DND-41 (cell line): ENCODE data around the gene ABCC4.

ENCODE experiments used
- ATAC-seq: fragments of 200-7000 bp; cut with Tn5 transposase; 3 replicates; pipeline ENCODE4 v1.9.1; 2021; ENCODE audit warnings: low read depth; ENCODE audit not compliant: insufficient read depth
- DNase-seq: peaks from one replicate; pipeline ENCODE4 v3.0.0-alpha.2; 2020
- H2AFZ ChIP-seq: 2 replicates; pipeline ENCODE4 v1.6.0; 2012; ENCODE audit warnings: low read depth, low read length
- H3K27ac ChIP-seq: 2 replicates; pipeline ENCODE4 v1.5.1; 2012; ENCODE audit warnings: low read length, inconsistent platforms
- H3K27me3 ChIP-seq: fragments of 200-600 bp; sonication (generic); 2 replicates; pipeline ENCODE4 v1.6.0; 2012; ENCODE audit warnings: low read length, mild to moderate bottlenecking, inconsistent platforms; ENCODE audit not compliant: insufficient read depth, poor library complexity
- H3K36me3 ChIP-seq: 2 replicates; pipeline ENCODE4 v1.5.1; 2012; ENCODE audit warnings: low read length, inconsistent platforms; ENCODE audit not compliant: insufficient read depth
- H3K4me1 ChIP-seq: 2 replicates; pipeline ENCODE4 v1.5.1; 2012; ENCODE audit warnings: mild to moderate bottlenecking, low read length; ENCODE audit not compliant: insufficient read depth
- H3K4me2 ChIP-seq: 2 replicates; pipeline ENCODE4 v1.6.0; 2012; ENCODE audit warnings: mild to moderate bottlenecking, moderate library complexity, low read length, inconsistent platforms; ENCODE audit not compliant: insufficient read depth
- H3K4me3 ChIP-seq, 2 experiments: fragments of 200-600 bp in 1 of 2; shearing (Covaris generic) in 1 of 2; 2 replicates each; pipeline ENCODE4 v1.5.1; 2012 to 2016; ENCODE audit warnings: inconsistent platforms in 2 of 2, low read length in 2 of 2, mild to moderate bottlenecking in 2 of 2, low read depth in 1 of 2, moderate library complexity in 1 of 2
- H3K79me2 ChIP-seq: 2 replicates; pipeline ENCODE4 v1.6.0; 2012; ENCODE audit warnings: low read length, inconsistent platforms; ENCODE audit not compliant: insufficient read depth
- H3K9ac ChIP-seq: 2 replicates; pipeline ENCODE4 v1.6.0; 2012; ENCODE audit warnings: low read depth, mild to moderate bottlenecking, inconsistent platforms, low read length, moderate library complexity
- H3K9me3 ChIP-seq: 2 replicates; pipeline ENCODE4 v1.5.1; 2012; ENCODE audit warnings: low read length, moderate library complexity, mild to moderate bottlenecking, inconsistent platforms; ENCODE audit not compliant: insufficient read depth, severe bottlenecking
- H4K20me1 ChIP-seq: 2 replicates; pipeline ENCODE4 v1.6.0; 2012; ENCODE audit warnings: low read length; ENCODE audit not compliant: insufficient read depth
- EZH2 ChIP-seq: IDR thresholded peaks from 3 replicates; pipeline ENCODE4 v1.6.1; 2012; ENCODE audit warnings: borderline replicate concordance, low read depth, mild to moderate bottlenecking, moderate library complexity, low read length, inconsistent platforms; ENCODE audit not compliant: severe bottlenecking
- TF ChIP-seq, protein P1 (sequence below): IDR thresholded peaks from 2 replicates; pipeline ENCODE4 v1.5.1; 2012; ENCODE audit warnings: borderline replicate concordance, low read length, moderate library complexity, mild to moderate bottlenecking; ENCODE audit not compliant: poor library complexity, severe bottlenecking; ENCODE audit errors: extremely low read depth

Gene ABCC4

DNA sequence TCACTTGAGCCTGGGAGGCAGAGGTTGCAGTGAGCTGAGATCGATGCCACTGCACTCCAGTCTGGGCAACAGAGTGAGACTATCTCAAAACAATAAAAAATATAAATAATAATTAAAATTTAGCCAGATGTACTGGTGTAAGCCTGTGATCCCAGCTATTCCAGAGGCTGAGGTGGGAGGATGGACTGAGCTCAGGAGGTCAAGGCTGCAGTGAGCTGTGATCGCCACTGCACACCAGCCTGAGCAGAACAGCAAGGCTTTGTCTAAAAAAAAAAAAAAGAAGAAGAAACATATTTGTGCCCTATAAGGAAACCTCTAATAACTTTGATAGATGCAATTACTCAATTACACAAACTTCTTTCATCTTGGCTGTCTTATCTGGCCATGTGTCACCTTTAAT lies 52.3 kb downstream of the ABCC4 start:
- H3K79me2 ChIP-seq, result no peaks in the 10 kb centered on the region
- ATAC-seq (no peak), DNase-seq (no peak)
- H3K27me3 ChIP-seq, result no peaks in the 10 kb centered on the region
- no peaks in the 10 kb centered on the region for H3K4me1 ChIP-seq
- TF ChIP-seq EZH2, result no peak
- no peaks in the 10 kb centered on the region for H4K20me1 ChIP-seq
- no peaks in the 10 kb centered on the region for H3K9me3 ChIP-seq
- H2AFZ ChIP-seq, result no peak overlapping the region
- no peak overlapping the region for H3K27ac ChIP-seq
- no peak overlapping the region for H3K9ac ChIP-seq
- H3K4me3 ChIP-seq, result no peak overlapping the region
- H3K36me3 ChIP-seq, result no peaks in the 10 kb centered on the region
- H3K4me2 ChIP-seq, result no peak overlapping the region

GRCh38 chr13:95247852-95248251 lies 53.4 kb downstream of the ABCC4 start:
- Histone ChIP-seq H3K4me1 (no peaks in the 10 kb centered on the region), H4K20me1 (no peaks in the 10 kb centered on the region), H3K9me3 (no peaks in the 10 kb centered on the region), H2AFZ (no peak overlapping the region), H3K9ac (no peak overlapping the region), H3K4me3 (no peak overlapping the region), H3K4me2 (no peak overlapping the region), H3K79me2 (no peaks in the 10 kb centered on the region), H3K27ac (no peak overlapping the region), H3K27me3 (no peaks in the 10 kb centered on the region), H3K36me3 (no peaks in the 10 kb centered on the region)
- TF ChIP-seq EZH2, result no peak
- TF ChIP-seq, protein P1, sequence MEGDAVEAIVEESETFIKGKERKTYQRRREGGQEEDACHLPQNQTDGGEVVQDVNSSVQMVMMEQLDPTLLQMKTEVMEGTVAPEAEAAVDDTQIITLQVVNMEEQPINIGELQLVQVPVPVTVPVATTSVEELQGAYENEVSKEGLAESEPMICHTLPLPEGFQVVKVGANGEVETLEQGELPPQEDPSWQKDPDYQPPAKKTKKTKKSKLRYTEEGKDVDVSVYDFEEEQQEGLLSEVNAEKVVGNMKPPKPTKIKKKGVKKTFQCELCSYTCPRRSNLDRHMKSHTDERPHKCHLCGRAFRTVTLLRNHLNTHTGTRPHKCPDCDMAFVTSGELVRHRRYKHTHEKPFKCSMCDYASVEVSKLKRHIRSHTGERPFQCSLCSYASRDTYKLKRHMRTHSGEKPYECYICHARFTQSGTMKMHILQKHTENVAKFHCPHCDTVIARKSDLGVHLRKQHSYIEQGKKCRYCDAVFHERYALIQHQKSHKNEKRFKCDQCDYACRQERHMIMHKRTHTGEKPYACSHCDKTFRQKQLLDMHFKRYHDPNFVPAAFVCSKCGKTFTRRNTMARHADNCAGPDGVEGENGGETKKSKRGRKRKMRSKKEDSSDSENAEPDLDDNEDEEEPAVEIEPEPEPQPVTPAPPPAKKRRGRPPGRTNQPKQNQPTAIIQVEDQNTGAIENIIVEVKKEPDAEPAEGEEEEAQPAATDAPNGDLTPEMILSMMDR, result no peak
- DNase-seq, result no peak
- ATAC-seq, result no peak

DNA sequence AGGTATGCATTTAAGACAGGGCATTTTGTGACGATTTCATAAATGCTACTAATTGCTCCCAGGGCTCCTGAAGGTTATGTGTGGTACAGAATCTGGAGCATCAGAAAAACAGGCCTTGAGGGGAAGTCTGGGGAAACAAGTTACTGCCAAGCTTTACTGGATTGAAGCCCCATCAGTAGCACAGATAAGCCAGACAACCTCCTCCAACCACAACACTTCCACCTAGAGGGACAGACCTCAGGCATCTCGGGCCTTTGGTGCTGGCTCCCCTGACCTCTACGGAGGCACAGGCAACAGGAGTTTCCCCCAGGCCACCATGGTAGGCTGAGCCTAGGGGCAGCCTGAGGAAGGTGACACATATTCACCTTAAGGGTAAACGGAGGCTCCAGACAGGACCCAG lies 54.1 kb downstream of the ABCC4 start:
- Histone ChIP-seq H3K4me2 (no peak overlapping the region), H3K27me3 (no peaks in the 10 kb centered on the region), H3K4me1 (no peaks in the 10 kb centered on the region), H3K36me3 (no peaks in the 10 kb centered on the region), H3K79me2 (no peaks in the 10 kb centered on the region), H3K9ac (no peak overlapping the region), H3K9me3 (no peaks in the 10 kb centered on the region), H3K4me3 (no peak overlapping the region), H4K20me1 (no peaks in the 10 kb centered on the region), H2AFZ (no peak overlapping the region), H3K27ac (no peak overlapping the region)
- ATAC-seq, result no peak
- no peak for DNase-seq
- no peak for TF ChIP-seq EZH2
- TF ChIP-seq, protein P1, result no peak

- no peak for DNase-seq
- H3K4me3 ChIP-seq, result no peak overlapping the region
- no peaks in the 10 kb centered on the region for H3K36me3 ChIP-seq
- H3K4me2 ChIP-seq, result no peak overlapping the region
- H3K27me3 ChIP-seq, result no peaks in the 10 kb centered on the region
- no peak overlapping the region for H3K27ac ChIP-seq
- no peaks in the 10 kb centered on the region for H4K20me1 ChIP-seq
- no peaks in the 10 kb centered on the region for H3K9me3 ChIP-seq
- no peak overlapping the region for H2AFZ ChIP-seq
- TF ChIP-seq, protein P1, result no peak
- no peak for TF ChIP-seq EZH2
- no peaks in the 10 kb centered on the region for H3K4me1 ChIP-seq
- no peaks in the 10 kb centered on the region for H3K79me2 ChIP-seq
- H3K9ac ChIP-seq, result no peak overlapping the region
- no peak for ATAC-seq
Measured at GRCh38 chr13:95246292-95247082, 54.8 kb downstream of the ABCC4 start.
